Mesodermal cell (in vitro differentiated cells): ENCODE measurements around the gene SPIN1.
A peak's percentile ranks its signal among the peaks of the same experiment; 100 is the strongest.
"Not testable (repeated sequence)": the region's sequence is repeated elsewhere in the genome, so short reads cannot be mapped to it uniquely, and the experiment has no call there.

Source experiments
- H3K27ac ChIP-seq: 2 replicates; pipeline ENCODE4 v1.7.0; 2013; ENCODE audit warnings: mild to moderate bottlenecking, low read depth, low read length, moderate library complexity; ENCODE audit not compliant: severe bottlenecking
- H3K36me3 ChIP-seq: 2 replicates; pipeline ENCODE4 v1.7.1; 2013; ENCODE audit warnings: mild to moderate bottlenecking, low read length, moderate library complexity; ENCODE audit not compliant: control insufficient read depth, insufficient read depth
- H3K4me1 ChIP-seq: one replicate; pipeline ENCODE4 v1.7.1; 2013; ENCODE audit warnings: mild to moderate bottlenecking, low read length; ENCODE audit not compliant: insufficient read depth, control insufficient read depth, poor library complexity, severe bottlenecking
- H3K4me3 ChIP-seq: 2 replicates; pipeline ENCODE4 v1.7.0; 2013; ENCODE audit warnings: low read length, control low read depth, mild to moderate bottlenecking; ENCODE audit not compliant: insufficient read depth, poor library complexity, severe bottlenecking; ENCODE audit errors: extremely low read depth
- H3K9me3 ChIP-seq: 2 replicates; pipeline ENCODE4 v1.7.1; 2013; ENCODE audit warnings: mild to moderate bottlenecking, low read length, moderate library complexity; ENCODE audit not compliant: control insufficient read depth
- WGBS, 2 experiments: methylation state at CpG; one replicate each; pipeline ENCODE4 v1.1.5; 2013; ENCODE audit warnings: missing lambda C conversion rate in 2 of 2; ENCODE audit not compliant: insufficient coverage in 2 of 2; 5-methylcytosine and 5-hydroxymethylcytosine counted together

SPIN1 gene

DNA sequence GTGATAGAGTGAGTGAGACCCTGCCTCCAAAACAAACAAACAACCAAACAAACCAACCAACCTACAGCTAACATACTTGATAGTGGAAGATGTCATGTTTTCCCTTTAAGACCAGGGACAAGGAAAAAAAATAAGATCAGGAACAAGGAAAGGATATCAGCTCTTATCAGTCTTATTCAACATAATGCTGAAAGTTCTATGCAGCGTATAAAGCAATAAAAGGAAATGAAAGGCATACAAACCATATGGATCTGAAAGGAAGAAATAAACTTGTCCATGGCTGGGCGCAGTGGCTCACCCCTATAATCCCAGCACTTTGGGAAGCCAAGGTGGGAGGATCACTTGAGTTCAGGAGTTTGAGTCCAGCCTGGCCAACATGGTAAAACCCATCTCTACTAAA, 23.5 kb upstream of the SPIN1 start:
- Histone ChIP-seq H3K27ac (no peak overlapping the region), H3K36me3 (no peaks in the 10 kb centered on the region), H3K9me3 (no peaks in the 10 kb centered on the region), H3K4me1 (no peaks in the 10 kb centered on the region), H3K4me3 (no peak overlapping the region)
- WGBS, 2 experiments, result 88 to 100% methylated on average over 1 to 2 of the region's 2 CpGs

DNA sequence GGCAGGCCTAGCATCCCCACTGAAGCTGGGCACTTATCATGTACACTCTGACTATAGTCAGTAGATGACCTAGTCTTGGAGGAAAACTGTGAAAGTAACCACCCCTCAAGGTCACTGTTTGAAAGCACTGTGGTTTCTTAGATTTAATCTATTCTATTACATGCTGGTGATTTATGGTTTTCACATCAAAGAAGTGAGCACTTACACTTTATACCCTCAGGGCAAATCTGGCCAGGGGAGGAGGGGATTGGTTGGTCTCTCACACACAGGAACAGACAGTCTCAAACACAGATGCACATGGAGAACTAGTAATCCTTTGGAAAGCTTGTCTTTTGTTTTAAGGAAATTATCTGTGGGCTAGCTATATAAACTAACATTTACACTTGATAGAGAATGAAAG, 17.9 kb upstream of the SPIN1 start:
- Histone ChIP-seq H3K27ac (no peak overlapping the region), H3K36me3 (no peaks in the 10 kb centered on the region), H3K4me3 (no peak overlapping the region), H3K4me1 (no peaks in the 10 kb centered on the region), H3K9me3 (no peaks in the 10 kb centered on the region)

DNA sequence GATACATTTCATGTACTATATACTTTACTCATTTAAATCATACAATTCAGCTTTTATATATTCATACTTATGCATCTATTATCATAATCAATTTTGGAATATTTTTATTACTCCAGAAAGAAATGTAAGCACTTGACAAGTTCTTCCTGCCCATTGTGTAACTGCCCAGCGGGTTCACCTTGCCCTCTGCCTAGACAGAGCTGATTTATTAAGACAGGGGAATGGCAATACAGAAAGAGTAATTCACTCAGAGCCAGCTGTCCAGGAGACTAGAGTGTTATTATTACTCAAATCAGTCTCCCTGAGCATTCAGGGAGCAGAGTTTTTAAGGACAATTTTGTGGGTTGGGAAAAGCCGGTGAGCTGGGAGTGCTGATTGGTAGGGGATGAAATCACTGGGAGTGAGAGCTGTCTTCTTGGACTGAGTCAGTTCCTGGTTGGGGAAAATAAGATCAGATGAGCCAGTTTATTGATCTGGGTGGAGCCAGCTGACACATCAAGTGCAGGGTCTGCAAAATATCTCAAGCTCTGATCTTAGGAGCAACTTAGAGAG, 16.1 kb upstream of the SPIN1 start:
- Histone ChIP-seq H3K27ac (no peak overlapping the region), H3K9me3 (no peaks in the 10 kb centered on the region), H3K4me3 (no peak overlapping the region), H3K36me3 (no peaks in the 10 kb centered on the region), H3K4me1 (no peaks in the 10 kb centered on the region)
- WGBS, 2 experiments, result 33 to 66% methylated on average over 1 to 2 of the region's 2 CpGs

DNA sequence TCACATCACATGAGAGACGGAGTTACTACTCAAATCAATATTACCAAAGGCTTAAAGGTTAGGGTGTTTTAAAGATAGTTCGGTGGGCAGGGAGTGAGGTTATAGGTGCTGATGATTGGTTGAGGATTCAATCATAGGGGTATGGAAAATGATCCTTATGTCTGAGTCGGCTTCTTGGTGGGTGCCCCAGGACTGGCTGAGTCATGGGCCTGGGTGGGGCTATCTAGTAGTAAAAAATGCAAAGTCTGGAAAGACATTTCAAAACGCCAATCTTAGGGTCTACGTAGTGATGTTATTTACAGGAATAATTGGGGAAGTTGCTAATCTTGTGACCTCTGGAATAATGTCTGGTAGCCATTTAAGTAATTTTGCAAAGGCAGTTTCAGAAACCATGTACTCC, 15.2 kb upstream of the SPIN1 start:
- no peak overlapping the region for H3K4me3 ChIP-seq
- H3K27ac ChIP-seq, result no peak overlapping the region
- H3K9me3 ChIP-seq, result no peaks in the 10 kb centered on the region
- 86 to 93% methylated on average over 3 to 4 of the region's 5 CpGs for WGBS, 2 experiments
- H3K36me3 ChIP-seq, result no peaks in the 10 kb centered on the region
- H3K4me1 ChIP-seq, result no peaks in the 10 kb centered on the region

DNA sequence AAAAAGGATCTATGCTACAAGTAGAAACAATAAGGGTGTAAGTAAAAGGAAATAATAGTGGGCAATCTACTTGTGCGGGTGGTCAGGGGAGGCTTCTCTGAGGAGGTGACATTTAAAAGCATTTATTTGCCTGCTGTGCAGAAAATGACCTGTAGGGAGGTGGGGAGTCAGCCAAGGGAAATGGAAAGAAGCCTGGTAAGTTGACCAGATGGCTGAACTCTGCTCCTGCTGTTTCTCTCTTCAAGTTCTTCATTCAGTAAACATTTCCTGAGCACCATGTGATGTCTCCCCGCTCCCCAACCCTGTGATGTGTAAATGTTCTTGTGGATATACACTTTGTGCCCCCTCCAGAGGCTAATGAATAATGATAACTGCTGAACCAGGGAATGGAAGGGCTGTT, 9.9 kb upstream of the SPIN1 start:
- no peaks in the 10 kb centered on the region for H3K36me3 ChIP-seq
- no peaks in the 10 kb centered on the region for H3K4me1 ChIP-seq
- WGBS, 2 experiments, result 25 to 31% methylated on average over 1 of the region's 2 CpGs
- no peaks in the 10 kb centered on the region for H3K9me3 ChIP-seq
- no peak overlapping the region for H3K27ac ChIP-seq
- no peak overlapping the region for H3K4me3 ChIP-seq

DNA sequence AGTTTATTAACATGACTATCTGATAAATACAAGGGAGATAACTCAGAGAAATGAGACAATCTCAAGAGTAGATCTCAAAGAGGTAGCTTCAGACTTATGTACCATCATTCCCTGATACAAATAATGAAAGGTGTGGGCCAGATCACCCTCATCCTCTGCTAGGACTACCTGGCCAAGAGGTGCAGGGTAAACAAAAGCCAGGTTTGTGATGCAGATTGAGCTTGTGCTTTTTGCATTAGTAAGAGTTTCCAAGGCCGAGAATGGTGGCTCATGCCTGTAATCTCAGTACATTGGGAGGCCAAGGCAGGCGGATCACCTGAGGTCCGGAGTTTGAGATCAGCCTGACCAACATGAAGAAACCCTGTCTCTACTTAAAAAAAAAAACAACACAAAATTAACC, 8.9 kb upstream of the SPIN1 start:
- H3K4me3 ChIP-seq, result no peak overlapping the region
- H3K27ac ChIP-seq, result no peak overlapping the region
- WGBS, 2 experiments, result 77 to 97% methylated on average over 3 of the region's 3 CpGs
- H3K9me3 ChIP-seq, result no peaks in the 10 kb centered on the region
- no peaks in the 10 kb centered on the region for H3K36me3 ChIP-seq
- H3K4me1 ChIP-seq, result no peaks in the 10 kb centered on the region

DNA sequence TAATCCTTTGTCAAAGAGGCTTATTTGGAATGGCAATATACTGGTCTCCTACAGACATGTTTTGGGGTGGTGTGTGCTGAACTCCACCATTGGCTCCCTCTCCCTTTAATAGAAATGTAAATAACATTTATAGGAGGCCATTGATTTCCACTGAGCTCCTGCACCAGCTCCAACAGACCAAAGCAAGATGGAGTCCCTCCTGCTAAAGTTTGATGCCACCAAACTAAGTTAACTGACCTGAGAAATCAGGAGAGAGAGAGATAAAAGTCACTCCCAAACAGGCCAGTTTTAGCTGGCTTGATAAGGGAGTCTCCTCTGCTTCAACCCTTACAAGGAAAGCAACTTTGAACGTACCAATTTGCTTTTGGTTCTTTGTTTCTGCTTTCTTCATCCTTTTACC, 8.1 kb upstream of the SPIN1 start:
- Histone ChIP-seq H3K4me1 (no peaks in the 10 kb centered on the region), H3K36me3 (no peaks in the 10 kb centered on the region), H3K4me3 (no peak overlapping the region), H3K27ac (no peak overlapping the region), H3K9me3 (no peaks in the 10 kb centered on the region)
- 76 to 93% methylated on average over 1 of the region's 1 CpG for WGBS, 2 experiments

DNA sequence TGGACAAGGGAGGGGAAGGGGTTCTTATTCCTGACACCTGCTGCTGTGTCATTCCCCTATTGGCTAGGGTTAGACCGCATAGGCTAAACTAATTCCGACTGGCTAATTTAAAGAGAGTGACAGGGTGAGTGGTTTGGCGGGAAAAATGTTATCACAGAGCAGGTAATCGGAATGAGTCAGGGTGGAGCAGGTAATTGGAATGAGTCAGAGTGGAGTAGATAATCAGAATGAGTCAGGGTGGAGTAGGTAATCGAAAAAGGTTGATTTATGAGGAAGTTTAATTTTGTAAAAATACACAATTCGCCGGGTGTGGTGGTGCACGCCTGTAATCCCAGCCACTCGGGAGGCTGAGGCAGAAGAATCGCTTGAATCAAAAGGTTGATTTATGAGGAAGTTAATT, 6.9 kb upstream of the SPIN1 start:
- not testable (repeated sequence) for H3K27ac ChIP-seq, H3K4me3 ChIP-seq, H3K9me3 ChIP-seq, H3K4me1 ChIP-seq, H3K36me3 ChIP-seq
- WGBS, 2 experiments, result 92 to 94% methylated on average over 8 to 9 of the region's 10 CpGs

DNA sequence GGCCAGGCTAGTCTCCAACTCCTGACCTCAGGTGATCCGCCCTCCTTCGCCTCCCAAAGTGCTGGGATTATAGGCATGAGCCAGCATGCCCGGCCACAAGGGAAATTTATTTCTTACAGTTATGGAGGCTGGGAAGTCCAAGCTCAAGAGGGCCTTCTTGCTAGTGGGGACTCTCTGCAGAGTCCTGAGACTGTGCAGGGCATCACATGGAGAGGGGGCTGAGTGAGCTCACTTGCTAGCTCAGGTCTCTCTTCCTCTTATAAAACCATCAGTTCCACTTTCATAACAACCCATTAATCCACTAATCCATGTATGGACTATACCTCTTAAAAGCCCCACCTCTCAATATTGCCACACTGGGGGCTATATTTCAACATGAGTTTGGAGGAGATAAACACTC, 5.1 kb upstream of the SPIN1 start:
- H3K4me1 ChIP-seq, result no peaks in the 10 kb centered on the region
- no peak overlapping the region for H3K4me3 ChIP-seq
- WGBS, 2 experiments, result 93% methylated on average over 3 of the region's 3 CpGs; no CpG with 5 or more reads in 1 of the 2 experiments
- H3K27ac ChIP-seq, result no peak overlapping the region
- no peaks in the 10 kb centered on the region for H3K36me3 ChIP-seq
- H3K9me3 ChIP-seq, result no peaks in the 10 kb centered on the region

DNA sequence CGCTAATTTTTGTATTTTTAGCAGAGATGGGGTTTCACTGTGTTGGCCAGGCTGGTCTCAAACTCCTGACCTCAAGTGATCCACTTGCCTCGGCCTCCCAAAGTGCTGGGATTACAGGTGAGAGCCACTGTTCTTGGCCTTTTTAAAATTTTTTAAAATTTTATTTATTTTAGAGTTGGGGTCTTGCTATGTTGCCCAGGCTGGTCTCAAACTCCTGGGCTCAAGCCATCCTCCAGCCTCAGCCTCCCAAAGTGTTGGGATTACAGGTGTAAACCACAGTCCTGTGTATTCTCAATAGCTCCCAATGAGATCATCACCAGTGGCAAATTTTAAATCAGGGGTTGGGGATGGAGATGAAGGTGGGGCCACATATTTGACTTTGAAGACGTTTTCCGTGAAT, 2.1 kb upstream of the SPIN1 start:
- H3K4me1 ChIP-seq, H3K9me3 ChIP-seq, H3K4me3 ChIP-seq, H3K27ac ChIP-seq, H3K36me3 ChIP-seq: not testable (repeated sequence)
- WGBS, 2 experiments, result 100% methylated on average over 1 to 3 of the region's 4 CpGs

DNA sequence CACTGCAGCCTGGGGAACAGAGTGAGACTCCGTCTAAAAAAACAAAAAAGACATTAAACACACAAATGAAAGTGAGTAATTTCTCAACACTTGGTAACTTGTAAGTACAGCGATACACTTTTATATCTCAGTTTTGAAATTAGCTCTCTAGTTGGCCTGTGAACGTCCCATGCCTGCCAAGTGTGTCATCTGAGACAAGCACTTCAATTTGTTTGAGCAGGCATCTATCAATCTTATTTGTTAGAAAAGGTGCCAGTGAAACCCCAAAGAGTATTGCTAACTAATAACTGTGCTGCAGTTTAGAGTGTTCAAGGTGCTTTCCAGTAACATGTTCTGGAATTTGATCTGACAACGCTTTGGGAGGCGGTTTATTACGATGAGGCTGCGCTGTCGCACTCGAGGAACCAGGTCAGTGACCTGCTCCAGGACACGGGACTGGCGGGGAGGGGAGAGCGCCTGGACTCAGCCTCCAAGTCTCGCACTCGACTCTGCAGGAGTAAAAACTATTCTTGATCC, 1.1 kb upstream of the SPIN1 start:
- WGBS, 2 experiments, result 26 to 36% methylated on average over 7 to 10 of the region's 14 CpGs
- Histone ChIP-seq H3K36me3 (peaks cover 9% of the 10 kb centered on the region), H3K9me3 (no peaks in the 10 kb centered on the region), H3K4me1 (peaks cover 8% of the 10 kb centered on the region), H3K4me3 (peak overlapping the region; percentile 84), H3K27ac (no peak overlapping the region)
